NCI-H526 treated with DMSO at 0.1 percent for 48 hours (cell line): ENCODE results near the gene ENOX1.

ENCODE experiments used
- DNase-seq: peaks from one replicate; lab custom pipeline; 2025; lab: John Stamatoyannopoulos, UW

Gene ENOX1

GRCh38 chr13:43388282-43389034, 398.3 kb downstream of the ENOX1 start:
- peak; percentile 73 for DNase-seq

- peak; percentile 35 for DNase-seq
Observed at GRCh38 chr13:43387880-43388279, 398.9 kb downstream of the ENOX1 start.

GRCh38 chr13:43383498-43384165, 403.1 kb downstream of the ENOX1 start:
- DNase-seq, result no peak

GRCh38 chr13:43379738-43380137, 407.0 kb downstream of the ENOX1 start:
- DNase-seq, result no peak

GRCh38 chr13:43377973-43378372, 408.8 kb downstream of the ENOX1 start:
- DNase-seq, result no peak

GRCh38 chr13:43377149-43377548, 409.6 kb downstream of the ENOX1 start:
- no peak for DNase-seq

GRCh38 chr13:43376596-43376995, 410.2 kb downstream of the ENOX1 start:
- no peak for DNase-seq

- no peak for DNase-seq
Observed at GRCh38 chr13:43375797-43376465, 410.8 kb downstream of the ENOX1 start.

- DNase-seq, result no peak
Observed at GRCh38 chr13:43374621-43375020, 412.2 kb downstream of the ENOX1 start.

GRCh38 chr13:43373400-43373799, 413.4 kb downstream of the ENOX1 start:
- no peak for DNase-seq

GRCh38 chr13:43370842-43371241, 415.9 kb downstream of the ENOX1 start:
- DNase-seq, result no peak

GRCh38 chr13:43369319-43369718, 417.5 kb downstream of the ENOX1 start:
- DNase-seq, result no peak

GRCh38 chr13:43368003-43368402, 418.8 kb downstream of the ENOX1 start:
- no peak for DNase-seq

GRCh38 chr13:43365039-43365344, 421.8 kb downstream of the ENOX1 start:
- DNase-seq, result no peak

GRCh38 chr13:43364210-43365038, 422.3 kb downstream of the ENOX1 start:
- no peak for DNase-seq

- DNase-seq, result no peak
Observed at GRCh38 chr13:43363156-43363953, 423.4 kb downstream of the ENOX1 start.

- no peak for DNase-seq
Observed at GRCh38 chr13:43362556-43362955, 424.2 kb downstream of the ENOX1 start.

GRCh38 chr13:43360892-43361610, 425.7 kb downstream of the ENOX1 start:
- no peak for DNase-seq

GRCh38 chr13:43360171-43360570, 426.6 kb downstream of the ENOX1 start:
- DNase-seq, result no peak

- DNase-seq, result no peak
Observed at GRCh38 chr13:43359536-43359935, 427.2 kb downstream of the ENOX1 start.

- no peak for DNase-seq
Observed at GRCh38 chr13:43357564-43357963, 429.2 kb downstream of the ENOX1 start.
